NCI-H510A (cell line): ENCODE data around the gene PRKAG2.
"Not testable (repeated sequence)": the region's sequence is repeated elsewhere in the genome, so short reads cannot be mapped to it uniquely, and the experiment has no call there.

Experiments
- DNase-seq: peaks from one replicate; lab custom pipeline; 2025; lab: John Stamatoyannopoulos, UW

Gene PRKAG2

DNA sequence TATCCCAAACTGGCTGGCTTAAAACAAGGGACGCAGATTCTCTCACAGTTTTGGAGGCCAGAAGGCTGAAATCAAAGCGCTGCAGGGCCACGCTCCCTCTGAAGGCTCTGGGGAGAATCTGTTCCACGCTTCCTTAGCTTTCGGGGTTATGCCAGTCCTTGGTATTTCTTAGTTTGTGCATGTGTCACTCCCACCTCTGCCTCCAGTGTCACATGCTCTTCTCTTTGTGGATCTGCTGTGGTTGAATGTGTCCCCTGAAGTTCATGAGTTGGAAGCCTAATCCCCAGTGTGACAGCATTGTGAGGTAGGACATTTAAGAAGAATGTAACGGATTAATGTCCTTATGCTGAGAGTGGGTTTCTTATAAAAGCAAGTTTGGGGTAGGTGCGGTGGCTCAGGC, 327.8 kb downstream of the PRKAG2 start:
- no peak for DNase-seq

DNA sequence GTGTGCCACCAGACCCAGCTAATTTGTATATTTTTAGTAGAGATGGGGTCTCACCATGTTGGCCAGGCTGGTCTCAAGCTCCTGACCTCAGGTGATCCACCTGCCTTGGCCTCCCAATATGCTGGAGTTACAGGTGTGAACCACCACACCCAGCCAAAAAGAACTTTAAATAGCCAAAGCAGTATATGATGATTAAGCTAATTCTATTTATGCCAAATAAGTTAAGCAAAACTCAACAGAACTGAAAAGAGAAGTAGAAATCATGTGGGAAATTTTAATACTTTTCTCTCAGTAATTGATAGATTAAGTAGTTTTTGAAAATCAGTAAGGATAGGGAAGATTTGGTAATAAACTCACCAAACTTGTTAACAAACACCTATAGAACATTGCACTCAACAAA, 332.7 kb downstream of the PRKAG2 start:
- no peak for DNase-seq

- DNase-seq, result no peak
Measured at GRCh38 chr7:151542606-151543130, 334.2 kb downstream of the PRKAG2 start.

DNA sequence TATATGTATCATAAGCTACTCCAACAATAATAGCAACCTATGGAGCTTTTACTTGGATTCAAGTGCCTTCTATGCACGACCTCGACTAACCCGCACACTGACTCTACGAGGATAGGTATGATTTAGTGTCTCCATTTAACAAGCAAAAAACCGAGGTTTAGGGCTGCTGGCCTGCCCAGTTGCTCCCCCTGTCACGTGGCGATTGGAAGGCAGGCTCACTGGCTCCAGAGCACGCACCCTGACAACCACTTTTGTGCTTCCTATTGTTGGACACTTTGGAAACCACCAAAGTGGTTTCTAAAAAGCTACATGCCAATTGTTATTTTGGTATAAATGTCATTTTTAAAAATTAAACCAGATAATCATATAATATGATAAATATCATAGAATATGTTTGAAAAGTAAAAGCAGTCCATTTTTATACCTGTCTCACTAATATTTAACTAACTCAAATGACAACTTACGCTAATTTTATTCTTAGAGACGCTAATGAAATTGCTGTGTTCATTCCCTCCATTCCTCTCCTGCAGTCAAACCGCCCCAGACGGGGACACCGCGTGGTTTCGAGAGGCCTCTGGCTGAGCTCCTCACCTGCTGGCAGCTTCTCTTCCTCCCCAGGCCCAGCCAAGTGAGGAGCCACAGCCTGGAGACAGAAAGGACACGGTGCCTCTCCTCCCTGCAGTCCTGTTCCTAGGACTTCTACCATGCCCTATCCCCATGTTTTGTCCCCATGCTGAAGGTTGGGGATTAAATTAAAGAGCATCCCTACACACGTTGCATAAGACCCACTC, 335.0 kb downstream of the PRKAG2 start:
- DNase-seq, result no peak

- no peak for DNase-seq
Measured at GRCh38 chr7:151540146-151540545, 336.8 kb downstream of the PRKAG2 start.

- DNase-seq, result peak; percentile 26
Measured at GRCh38 chr7:151539088-151539671, 337.7 kb downstream of the PRKAG2 start.

DNA sequence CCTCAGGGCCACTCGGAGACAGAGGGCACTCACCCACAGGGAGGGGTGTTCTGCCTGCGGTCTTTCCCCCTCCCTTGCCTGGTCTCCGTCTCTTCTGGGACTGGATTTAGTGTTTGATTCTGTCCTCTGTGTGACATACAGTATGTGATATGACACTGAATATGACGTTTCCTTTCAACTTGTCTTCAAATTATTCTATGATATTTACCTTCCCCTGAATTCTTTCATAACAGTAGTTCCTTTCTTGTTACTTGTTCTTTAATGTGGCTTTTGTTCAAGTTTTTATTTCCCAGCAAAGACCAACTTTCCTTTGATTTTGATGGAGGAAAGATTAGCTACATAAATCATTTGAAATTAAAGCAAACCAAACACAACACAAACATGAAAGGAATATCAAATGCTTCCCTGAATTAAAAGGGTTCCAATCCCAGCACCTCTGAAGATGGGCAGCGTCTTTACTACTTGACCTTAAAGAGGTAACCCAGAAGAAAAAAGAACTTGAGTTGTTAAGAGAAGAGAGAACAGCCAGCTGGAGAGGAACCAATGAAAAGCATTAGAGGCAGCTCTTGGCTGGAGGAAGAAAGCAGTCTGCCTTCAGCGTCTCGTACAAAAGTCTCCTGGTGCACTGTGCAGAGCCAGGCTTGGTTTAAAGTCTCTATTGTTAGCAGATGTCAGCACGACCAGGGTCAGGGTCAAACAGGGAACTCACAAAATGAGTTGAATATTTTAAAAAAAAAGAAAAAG, 338.9 kb downstream of the PRKAG2 start:
- no peak for DNase-seq

DNA sequence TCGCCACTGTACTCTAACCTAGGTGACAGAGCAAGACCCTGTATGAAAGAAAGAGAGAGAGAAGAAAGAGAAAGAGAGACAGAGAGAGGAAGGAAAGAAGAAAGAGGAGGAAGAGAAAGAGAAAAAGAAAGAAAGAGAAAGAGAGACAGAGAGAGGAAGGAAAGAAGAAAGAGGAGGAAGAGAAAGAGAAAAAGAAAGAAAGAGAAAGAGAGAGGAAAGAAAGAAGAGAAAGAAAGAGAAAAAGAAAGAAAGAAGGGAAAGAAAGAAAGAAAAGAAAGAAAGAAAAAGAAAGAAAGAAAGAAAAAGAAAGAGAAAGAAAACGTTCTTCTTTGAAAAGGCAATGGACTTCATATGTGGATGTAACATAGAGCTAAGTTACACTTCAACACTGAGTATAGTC, 340.7 kb downstream of the PRKAG2 start:
- DNase-seq, result not testable (repeated sequence)

- DNase-seq, result no peak
Measured at GRCh38 chr7:151529842-151530241, 347.1 kb downstream of the PRKAG2 start.

DNA sequence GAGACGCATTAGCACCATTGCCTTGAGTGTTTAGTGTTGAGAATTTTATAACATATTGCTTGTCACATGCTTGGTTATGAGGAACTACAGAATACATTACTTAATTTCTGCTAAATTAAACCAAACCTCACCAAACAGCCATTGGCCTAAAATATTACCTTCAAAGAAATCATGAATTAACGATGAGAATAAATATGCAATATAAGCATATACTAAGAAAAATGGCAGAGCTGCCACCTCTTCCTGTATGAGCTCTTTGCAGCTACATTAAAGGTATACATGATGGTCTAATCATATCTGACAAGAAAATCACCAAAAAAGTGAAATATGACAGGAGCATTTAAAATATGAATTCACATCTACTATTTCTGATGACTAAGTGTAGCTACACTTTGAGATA, 352.1 kb downstream of the PRKAG2 start:
- DNase-seq, result no peak

DNA sequence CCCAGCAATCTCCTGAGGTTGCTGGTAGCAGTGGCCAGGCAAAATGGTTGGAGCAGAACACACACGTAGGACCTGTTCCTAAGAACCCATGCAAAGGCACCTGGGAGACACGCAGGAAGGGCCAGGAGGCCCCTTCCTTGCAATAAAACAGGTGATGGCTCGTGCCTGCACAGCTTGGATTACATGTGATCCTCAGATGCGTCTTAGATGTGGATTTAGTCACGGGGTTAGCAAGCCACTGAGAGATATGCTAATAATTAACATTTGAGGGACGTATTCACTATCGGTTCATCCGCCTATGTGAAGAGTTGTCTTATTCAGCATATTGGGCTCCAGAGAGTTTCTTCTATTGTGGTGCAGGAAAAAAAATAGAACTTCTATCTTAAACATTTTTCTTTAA, 352.6 kb downstream of the PRKAG2 start:
- DNase-seq, result no peak

- peak; percentile 17 for DNase-seq
Measured at GRCh38 chr7:151520419-151521261, 356.3 kb downstream of the PRKAG2 start.

DNA sequence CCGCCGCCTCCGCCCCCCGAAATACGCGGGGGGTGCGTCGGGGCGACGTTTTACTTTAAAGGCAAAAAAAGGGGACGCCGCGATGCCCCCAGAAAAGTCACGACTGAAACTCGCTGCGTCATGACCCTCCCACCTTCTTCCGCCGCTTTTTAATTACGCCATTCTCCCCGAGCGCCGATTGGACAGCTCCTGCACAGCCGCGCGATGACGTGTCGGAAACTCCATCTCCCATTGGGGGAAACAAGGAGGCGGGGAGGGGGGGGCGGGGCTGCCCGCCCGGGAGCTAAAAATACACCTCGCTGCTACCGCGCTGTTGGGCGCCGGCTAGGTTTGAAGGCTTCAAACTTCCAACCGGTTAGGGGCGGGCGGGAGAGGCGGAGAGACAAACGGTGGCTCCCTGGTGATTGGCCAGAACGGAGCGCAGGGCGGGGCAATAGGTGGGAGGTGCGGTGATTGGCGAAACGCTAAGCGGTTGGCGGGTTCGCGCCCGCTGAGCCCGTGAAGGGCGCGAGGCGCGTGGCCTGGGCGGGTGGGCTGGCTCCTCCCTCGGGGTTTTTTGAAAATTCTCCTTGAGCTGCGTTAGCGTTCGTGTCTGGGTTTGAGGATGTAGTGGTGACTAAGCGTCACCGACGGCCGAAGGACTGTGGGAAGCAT, 357.0 kb downstream of the PRKAG2 start, which contains the start of gene RHEB:
Gene RHEB, minus strand, starts transcription at position 131 of the 654 bp plus-strand sequence. CDS start 384 bp downstream, outside the sequence.
- peak; percentile 92 for DNase-seq

DNA sequence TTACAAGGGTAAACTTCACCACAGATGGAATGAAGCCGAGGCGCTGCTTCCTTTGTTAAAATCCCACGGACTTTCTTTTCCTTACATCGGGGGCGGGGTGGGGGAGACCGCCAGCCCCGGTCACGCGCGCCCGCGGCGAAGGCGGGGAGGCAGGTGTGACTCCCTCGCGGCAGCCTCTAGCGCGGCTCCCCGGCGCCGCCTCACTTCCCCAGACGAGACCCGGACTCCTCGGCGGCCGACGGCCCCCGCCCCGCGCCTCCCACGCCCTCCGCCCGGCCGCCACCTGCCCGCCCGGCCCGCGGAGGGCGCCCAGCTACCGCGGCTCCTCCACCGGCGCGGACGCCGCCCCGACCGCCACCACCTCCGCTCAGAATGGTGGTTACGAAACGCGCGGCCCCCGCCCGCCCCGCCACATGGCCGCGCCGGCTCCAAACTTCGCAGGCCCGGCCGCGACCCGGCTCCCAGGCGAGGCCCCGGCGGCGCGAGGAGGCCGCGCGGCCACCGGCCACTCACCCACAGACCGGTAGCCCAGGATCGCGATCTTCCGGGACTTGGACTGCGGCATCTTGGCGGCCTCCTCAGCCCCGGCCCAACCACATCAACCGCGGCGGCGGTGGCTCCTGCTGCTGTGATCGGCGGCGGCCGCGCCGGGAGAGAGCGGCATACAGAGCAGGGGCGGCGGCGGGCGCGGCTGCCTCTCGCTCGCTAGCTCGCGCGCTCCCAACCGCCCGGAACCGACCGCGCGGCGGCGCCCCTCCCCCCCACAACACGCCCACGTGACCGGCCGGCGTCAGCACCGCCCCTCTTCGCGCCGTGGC, 357.8 kb downstream of the PRKAG2 start:
- DNase-seq, result not testable (repeated sequence)

- DNase-seq, result no peak
Measured at GRCh38 chr7:151518105-151518946, 358.6 kb downstream of the PRKAG2 start.

DNA sequence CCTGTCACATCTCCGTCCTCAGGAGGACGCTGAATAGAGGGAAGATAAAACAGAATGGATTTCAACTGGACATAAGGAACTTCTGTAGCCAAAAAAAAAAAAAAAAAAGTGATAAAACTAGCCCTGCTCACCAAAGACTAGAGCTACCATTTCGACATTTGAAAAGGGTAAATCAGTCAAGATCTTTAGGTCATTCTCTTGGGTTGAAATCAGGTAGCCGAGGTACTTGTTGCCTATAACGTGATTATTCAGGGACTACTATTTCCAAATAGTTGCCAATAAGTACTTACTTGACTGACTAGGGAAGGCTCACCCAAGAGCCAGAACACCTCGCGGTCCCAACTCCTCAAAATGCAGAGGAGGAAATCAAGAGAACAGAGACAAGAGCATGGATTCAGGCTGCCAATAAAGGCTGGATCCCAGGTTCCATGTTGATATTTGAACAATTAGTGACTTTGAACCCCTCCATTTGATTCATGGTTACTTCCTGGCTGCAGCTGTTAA, 359.3 kb downstream of the PRKAG2 start:
- no peak for DNase-seq

- DNase-seq, result no peak
Measured at GRCh38 chr7:151515276-151515565, 361.7 kb downstream of the PRKAG2 start.

- no peak for DNase-seq
Measured at GRCh38 chr7:151514461-151515275, 362.2 kb downstream of the PRKAG2 start.
